EH (cell line): ENCODE results near the gene KCNMB1.

Experiments used
- DNase-seq: peaks from one replicate; pipeline ENCODE4 v3.0.0-alpha.2; 2015; ENCODE audit warnings: low read depth

KCNMB1 gene

GRCh38 chr5:170341545-170341944 lies 47.6 kb downstream of the KCNMB1 start:
- no peak for DNase-seq

GRCh38 chr5:170339780-170340167 lies 49.4 kb downstream of the KCNMB1 start:
- DNase-seq = no peak

GRCh38 chr5:170338933-170339779 lies 50.0 kb downstream of the KCNMB1 start:
- DNase-seq = no peak

GRCh38 chr5:170338291-170338690 lies 50.9 kb downstream of the KCNMB1 start:
- no peak for DNase-seq

- DNase-seq = no peak
These were observed 52.0 kb downstream of the KCNMB1 start for GRCh38 chr5:170337045-170337733.

GRCh38 chr5:170336065-170336464 lies 53.1 kb downstream of the KCNMB1 start:
- no peak for DNase-seq

- no peak for DNase-seq
These were observed 54.5 kb downstream of the KCNMB1 start for GRCh38 chr5:170334626-170335025.

- no peak for DNase-seq
These were observed 55.8 kb downstream of the KCNMB1 start for GRCh38 chr5:170333161-170333910.

GRCh38 chr5:170332058-170332457 lies 57.1 kb downstream of the KCNMB1 start:
- no peak for DNase-seq

- no peak for DNase-seq
These were observed 58.6 kb downstream of the KCNMB1 start for GRCh38 chr5:170330568-170331054.

GRCh38 chr5:170329524-170329923 lies 59.6 kb downstream of the KCNMB1 start:
- DNase-seq = no peak

- no peak for DNase-seq
These were observed 61.3 kb downstream of the KCNMB1 start for GRCh38 chr5:170327829-170328228.

- no peak for DNase-seq
These were observed 62.0 kb downstream of the KCNMB1 start for GRCh38 chr5:170327168-170327567.
